GM18520 (cell line): ENCODE data around the gene UCN.

Source experiments
- ATAC-seq: cut with Tn5 transposase; IDR thresholded peaks from one replicate; pipeline ENCODE4 v1.9.1; 2021; ENCODE audit not compliant: unreplicated experiment

The UCN gene

DNA sequence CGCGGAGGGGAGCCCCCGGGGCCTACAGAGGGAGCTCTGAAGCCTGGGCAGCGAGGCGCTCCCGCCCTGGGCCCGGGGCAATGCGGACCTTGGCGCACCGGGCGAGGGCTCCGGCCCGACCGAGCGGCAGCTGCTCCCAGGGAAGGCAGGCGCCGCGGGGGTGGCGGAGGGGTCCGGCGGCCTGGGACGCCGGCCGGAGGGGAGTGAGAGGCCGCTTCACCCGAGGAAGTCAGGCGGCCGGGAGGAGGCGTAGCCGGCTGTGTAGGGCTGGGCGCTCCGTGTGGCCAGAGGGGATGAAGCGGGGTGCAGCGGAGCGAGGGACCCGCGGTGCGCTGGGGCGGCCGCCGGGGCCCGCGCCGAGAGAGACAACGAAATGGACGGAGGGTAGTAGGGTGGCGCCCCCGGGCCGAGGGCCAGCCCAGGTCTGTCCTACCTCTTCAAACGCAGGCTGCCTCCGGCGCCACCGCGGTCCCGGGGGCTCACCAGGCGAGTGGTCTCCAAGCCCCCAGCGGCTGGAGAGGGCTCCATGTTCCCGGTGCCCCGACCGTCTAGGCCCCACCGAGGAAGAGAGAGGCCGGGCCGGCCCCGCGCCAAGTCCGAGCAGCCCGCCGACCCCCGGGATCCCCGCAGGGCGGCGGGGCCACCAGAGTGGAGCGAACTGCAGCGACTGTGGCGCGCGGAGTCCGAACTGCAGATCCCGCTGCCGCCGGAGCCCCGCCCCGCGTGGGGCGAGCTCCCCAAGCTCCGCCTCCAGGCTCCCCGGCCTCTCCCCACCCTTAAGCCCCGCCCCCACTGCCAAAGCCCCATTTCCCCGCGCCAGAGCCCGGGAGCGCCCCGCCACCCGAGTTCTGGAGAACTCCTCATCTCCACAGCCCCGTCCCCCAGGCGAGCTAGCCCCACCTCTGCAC lies 45.6 kb downstream of the UCN start, which contains the start of gene SLC30A3:
TSS of gene SLC30A3 (minus strand) at position 669 of the 908 bp plus-strand sequence. CDS start at position 528, 141 bp downstream.
- ATAC-seq = no peak

DNA sequence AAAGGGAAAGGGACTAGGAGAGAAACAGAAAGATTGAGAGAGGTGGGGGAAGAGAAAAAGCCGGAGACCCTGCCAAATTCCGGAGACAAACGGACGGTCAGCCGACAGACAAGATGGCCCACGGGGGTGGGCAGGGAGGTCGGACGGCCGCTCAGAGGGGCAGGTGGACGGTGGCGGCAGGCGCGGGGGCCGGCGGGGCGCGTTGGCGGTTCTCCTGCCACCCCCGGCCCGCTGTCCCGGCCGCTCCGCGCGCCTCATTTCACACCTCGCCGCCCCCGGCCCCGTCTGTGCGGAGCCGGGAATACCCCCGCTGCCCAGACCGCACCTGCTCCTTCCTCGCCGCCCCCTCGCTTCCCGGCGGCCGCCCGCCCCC lies 46.3 kb downstream of the UCN start:
- no peak for ATAC-seq

DNA sequence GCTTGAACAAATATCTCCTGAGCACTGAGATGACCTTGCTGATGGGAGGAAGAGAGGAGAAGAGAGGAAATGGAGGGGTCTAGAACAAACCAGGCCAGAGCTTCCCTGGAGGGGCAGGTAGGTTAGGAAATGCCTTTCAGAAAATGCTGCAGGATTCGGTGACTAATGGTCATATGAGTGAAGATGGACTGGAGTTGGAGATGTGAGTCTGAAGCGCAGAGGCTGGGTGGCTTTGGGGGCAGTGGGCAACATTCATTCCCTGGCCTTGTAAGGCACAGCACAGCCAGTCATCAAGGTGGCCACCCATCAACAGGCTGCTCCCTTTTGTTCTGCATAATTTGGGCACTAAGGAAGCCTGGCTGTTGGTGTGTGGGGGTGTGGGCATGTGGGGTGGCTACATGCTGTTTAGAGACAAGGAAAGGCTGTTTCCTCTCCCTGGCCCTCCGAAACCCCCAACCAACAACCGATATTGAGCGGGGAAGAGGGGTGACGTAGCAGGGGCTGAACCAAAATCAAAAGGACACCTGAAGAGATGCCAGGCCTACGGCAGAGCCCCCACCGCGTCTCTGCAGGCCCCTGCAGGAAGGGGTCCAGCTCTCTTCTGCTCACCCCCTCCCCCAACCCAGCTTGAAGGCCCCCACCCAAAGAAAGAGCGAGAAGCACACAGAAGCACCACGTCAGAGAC lies 46.9 kb downstream of the UCN start:
- ATAC-seq = no peak

DNA sequence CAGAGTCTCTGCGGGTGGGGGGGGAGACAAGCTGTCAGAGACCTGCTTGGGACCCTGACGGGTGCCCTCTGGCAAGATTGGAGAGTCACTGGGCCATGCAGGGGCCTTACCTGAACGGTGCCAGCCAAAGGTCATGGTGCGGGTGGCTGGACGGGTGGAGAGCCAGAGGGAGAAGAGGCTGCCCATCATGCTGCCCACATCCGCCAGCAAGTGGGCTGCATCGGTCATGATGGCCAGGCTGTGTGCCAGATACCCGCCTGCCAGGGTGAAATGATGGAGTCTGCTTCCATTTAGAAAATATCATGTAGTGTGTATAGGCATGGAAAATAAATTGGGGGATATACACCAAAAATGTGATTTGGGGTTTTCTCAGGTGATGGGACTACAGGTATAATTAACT lies 50.2 kb downstream of the UCN start:
- ATAC-seq = no peak
